GM20000 (cell line): ENCODE data around the gene NRN1L.

Experiments used
- DNase-seq: peaks from one replicate; pipeline ENCODE4 v3.0.0; 2012; ENCODE audit warnings: low spot score
- TF ChIP-seq, protein P1 (sequence below): IDR thresholded peaks from 2 replicates; pipeline ENCODE4 v1.5.1; 2012; ENCODE audit warnings: mild to moderate bottlenecking, control low read depth; ENCODE audit errors: extremely low read depth, missing control alignments

The NRN1L gene

DNA sequence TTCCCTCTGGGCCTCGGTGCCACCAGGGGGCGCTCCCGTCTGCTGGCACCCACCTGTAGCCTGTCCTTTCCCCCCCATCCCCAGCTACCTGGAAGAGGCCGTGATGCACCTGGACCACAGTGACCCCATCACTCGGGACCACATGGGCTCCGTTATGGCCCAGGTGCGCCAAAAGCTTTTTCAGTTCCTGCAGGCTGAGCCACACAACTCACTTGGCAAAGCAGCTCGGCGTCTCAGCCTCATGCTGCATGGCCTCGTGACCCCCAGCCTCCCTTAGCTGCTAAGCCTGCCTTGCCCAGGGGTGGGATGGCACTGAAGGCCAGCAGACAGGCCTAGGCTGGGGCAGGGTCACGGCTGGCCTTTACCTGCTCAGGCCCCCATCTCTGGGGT, 818 bp upstream of the NRN1L start:
- TF ChIP-seq, protein P1, sequence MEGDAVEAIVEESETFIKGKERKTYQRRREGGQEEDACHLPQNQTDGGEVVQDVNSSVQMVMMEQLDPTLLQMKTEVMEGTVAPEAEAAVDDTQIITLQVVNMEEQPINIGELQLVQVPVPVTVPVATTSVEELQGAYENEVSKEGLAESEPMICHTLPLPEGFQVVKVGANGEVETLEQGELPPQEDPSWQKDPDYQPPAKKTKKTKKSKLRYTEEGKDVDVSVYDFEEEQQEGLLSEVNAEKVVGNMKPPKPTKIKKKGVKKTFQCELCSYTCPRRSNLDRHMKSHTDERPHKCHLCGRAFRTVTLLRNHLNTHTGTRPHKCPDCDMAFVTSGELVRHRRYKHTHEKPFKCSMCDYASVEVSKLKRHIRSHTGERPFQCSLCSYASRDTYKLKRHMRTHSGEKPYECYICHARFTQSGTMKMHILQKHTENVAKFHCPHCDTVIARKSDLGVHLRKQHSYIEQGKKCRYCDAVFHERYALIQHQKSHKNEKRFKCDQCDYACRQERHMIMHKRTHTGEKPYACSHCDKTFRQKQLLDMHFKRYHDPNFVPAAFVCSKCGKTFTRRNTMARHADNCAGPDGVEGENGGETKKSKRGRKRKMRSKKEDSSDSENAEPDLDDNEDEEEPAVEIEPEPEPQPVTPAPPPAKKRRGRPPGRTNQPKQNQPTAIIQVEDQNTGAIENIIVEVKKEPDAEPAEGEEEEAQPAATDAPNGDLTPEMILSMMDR, result peak; percentile 78
- peak; percentile 92 for DNase-seq

DNA sequence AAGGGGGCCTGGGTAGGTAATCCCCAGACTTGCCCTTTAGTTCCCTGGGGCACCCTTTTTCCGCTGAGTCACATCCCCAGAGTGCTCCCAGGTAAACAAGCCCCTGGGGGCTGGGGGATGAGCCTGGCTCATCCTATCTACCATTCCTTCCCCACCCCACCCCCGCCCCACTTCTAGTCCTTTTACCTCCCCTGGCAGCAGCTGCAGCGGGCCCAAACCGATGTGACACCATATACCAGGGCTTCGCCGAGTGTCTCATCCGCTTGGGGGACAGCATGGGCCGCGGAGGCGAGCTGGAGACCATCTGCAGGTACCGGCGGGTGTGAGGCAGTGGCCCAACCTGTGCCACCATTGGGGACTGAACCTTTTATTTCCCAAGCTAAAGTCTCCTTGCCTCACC, 860 bp downstream of the NRN1L start:
- no peak for DNase-seq
- TF ChIP-seq, protein P1, result no peak

DNA sequence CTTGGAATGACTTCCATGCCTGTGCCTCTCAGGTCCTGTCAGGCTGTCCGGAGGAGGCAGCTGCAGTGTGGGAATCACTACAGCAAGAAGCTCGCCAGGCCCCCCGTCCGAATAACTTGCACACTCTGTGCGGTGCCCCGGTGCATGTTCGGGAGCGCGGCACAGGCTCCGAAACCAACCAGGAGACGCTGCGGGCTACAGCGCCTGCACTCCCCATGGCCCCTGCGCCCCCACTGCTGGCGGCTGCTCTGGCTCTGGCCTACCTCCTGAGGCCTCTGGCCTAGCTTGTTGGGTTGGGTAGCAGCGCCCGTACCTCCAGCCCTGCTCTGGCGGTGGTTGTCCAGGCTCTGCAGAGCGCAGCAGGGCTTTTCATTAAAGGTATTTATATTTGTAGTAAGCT, 1.3 kb downstream of the NRN1L start:
- DNase-seq, result no peak
- TF ChIP-seq, protein P1, result no peak

DNA sequence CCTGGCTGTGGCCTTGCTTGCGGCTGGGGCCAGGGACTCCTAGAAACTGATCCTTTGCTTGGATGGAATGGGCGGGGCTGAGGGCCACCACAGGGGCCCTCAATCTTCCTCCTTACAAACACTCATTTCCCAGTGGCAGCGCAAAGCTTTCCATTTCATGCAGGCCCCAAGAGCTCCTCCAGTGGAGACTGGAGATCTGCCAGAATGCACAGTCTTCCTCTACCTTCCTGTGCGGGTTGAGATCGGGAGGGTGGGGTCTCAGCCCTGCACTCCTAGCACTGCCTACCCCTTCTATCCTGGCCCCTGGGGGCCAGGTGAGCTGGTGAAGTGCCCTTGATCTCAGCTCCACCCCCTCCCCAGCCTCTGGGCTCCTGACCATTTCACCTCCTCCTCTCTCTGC, 1.7 kb downstream of the NRN1L start:
- TF ChIP-seq, protein P1, result no peak
- no peak for DNase-seq

DNA sequence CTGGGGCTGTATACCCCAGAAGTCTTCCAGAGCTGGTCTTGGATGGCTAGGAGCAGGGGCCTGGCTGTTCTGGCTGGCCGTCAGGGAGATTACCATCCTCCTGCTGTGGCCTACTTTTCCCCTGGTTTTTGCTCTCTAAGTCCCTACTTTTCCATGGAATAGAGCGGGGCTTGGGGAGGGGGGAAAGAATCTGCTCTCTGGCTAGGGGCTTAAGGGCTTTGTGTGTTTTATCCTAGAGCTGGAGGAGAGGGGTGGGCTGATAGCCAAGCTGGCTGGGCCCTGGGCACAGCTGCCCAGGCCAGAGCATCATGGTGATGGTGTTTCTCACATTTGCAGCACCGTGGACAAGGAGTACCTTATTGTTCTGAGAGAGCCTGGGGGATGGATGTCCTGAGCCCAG, 3.6 kb downstream of the NRN1L start:
- TF ChIP-seq, protein P1, result no peak
- DNase-seq, result no peak

DNA sequence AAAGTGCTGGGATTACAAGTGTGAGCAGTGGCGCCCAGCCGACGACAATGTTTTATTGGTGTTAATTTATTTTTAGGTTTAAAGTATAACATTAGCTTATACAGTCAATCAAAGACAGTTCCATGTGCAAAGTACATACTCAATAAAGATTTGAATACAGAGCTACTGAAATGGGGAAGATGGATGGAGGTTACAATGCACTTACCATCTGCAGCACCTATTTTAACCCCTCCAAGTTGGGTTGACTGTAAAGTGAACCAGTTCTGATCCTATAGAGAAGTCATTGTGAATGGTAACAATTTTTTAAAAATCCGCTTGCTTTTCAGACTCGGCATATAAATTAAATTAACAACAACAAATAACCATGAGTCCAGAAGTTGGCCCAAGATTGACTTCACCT, 7.7 kb downstream of the NRN1L start:
- TF ChIP-seq, protein P1, result no peak

DNA sequence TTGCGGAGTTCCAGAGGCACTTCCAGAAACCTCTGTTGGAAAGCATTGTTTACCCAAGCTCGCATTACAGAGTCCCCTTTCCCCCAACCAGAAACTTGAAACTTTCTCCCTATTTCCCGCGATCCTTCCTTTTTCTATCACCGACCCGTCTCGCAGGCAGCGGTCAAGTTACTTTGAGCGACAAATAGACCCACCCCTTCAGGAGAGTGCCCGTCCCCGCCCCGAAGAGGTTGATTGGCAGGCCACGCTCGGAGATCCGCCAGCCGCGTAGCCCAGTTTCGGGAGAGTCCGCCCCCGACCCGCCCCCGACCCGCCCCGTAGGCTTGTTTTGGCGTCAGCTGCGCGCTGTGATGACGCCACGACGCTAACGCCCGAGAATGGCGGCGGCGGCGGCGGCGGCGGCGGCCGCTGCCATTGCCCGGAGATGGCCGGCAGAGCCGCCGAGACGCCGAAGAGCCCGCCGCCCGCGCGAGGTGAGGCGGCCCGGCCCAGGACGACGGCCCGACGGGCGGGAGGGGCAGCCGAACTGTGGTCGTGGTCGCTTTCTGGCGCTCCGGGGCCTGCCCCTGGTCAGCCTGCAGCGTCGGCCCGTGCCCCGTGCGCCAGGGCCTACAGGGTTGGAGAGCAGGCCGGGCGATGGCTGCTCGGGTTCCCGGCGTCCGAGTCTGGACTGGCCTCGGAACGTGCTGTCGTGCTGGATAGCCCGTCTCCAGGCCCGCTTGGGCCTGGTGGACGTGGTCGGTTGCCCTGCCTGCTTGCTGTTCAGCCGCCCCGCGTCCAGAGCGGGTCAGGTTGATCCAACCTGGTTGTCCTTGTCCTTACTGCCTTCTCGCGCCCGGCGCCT, 8.4 kb downstream of the NRN1L start, which contains the start of gene PSKH1:
Gene PSKH1 (plus strand): TSS at position 356 of the 844 bp plus-strand sequence. CDS start 15,496 bp downstream, outside the sequence.
- TF ChIP-seq, protein P1, result no peak
- DNase-seq, result peak; percentile 100

More for the DNA sequence above, 7.7 kb downstream of the NRN1L start:
- no peak for DNase-seq
